GM20431 (cell line): Measurements from ENCODE around the gene PRKG1.

Experiments
- in situ Hi-C: fragments of 300-500 bp; cut with MseI, MboI; formaldehyde crosslinking; loops from one replicate; pipeline ENCODE4 v1.15.0; 2020; ENCODE audit warnings: low sequenced_read_pairs; ENCODE audit not compliant: unreplicated experiment

Gene PRKG1

GRCh38 chr10:52319926-52320325 is 1245.6 kb downstream of the PRKG1 start:
- in situ Hi-C loops = loop anchor here (25.0 kb wide), 1 partner anchor 167 kb away; no protein-coding TSS in a partner anchor

- in situ Hi-C loops = loop anchor here (25.0 kb wide), 1 partner anchor 165 kb away; no protein-coding TSS in a partner anchor
Observed at GRCh38 chr10:52322323-52322722, 1248.0 kb downstream of the PRKG1 start.

- in situ Hi-C loops = loop anchor here (25.0 kb wide), 1 partner anchor 164 kb away; no protein-coding TSS in a partner anchor
Observed at GRCh38 chr10:52322936-52323335, 1248.6 kb downstream of the PRKG1 start.

- in situ Hi-C loops = no loop called here
Observed at GRCh38 chr10:52326382-52326781, 1252.1 kb downstream of the PRKG1 start.

GRCh38 chr10:52331638-52332364 is 1257.5 kb downstream of the PRKG1 start:
- in situ Hi-C loops = no loop called here

- in situ Hi-C loops = no loop called here
Observed at GRCh38 chr10:52332815-52333214, 1258.5 kb downstream of the PRKG1 start.

- in situ Hi-C loops = no loop called here
Observed at GRCh38 chr10:52334595-52334994, 1260.3 kb downstream of the PRKG1 start.

GRCh38 chr10:52335665-52336064 is 1261.4 kb downstream of the PRKG1 start:
- in situ Hi-C loops = no loop called here

GRCh38 chr10:52337225-52337624 is 1262.9 kb downstream of the PRKG1 start:
- in situ Hi-C loops = no loop called here

GRCh38 chr10:52343439-52343838 is 1269.2 kb downstream of the PRKG1 start:
- in situ Hi-C loops = no loop called here

GRCh38 chr10:52346394-52347326 is 1272.4 kb downstream of the PRKG1 start:
- in situ Hi-C loops = no loop called here

GRCh38 chr10:52347327-52347667 is 1273.0 kb downstream of the PRKG1 start:
- in situ Hi-C loops = no loop called here
